Measurements from ENCODE around the gene FAM174C. TPM values are rescaled to one million over a fixed set of nuclear protein-coding genes. Genes with fewer than 3 reads are reported as not detected.

FAM174C gene
- total and polyA plus RNA-seq, 8 donors = 6.2 to 240 (median 78.1) TPM

DNA sequence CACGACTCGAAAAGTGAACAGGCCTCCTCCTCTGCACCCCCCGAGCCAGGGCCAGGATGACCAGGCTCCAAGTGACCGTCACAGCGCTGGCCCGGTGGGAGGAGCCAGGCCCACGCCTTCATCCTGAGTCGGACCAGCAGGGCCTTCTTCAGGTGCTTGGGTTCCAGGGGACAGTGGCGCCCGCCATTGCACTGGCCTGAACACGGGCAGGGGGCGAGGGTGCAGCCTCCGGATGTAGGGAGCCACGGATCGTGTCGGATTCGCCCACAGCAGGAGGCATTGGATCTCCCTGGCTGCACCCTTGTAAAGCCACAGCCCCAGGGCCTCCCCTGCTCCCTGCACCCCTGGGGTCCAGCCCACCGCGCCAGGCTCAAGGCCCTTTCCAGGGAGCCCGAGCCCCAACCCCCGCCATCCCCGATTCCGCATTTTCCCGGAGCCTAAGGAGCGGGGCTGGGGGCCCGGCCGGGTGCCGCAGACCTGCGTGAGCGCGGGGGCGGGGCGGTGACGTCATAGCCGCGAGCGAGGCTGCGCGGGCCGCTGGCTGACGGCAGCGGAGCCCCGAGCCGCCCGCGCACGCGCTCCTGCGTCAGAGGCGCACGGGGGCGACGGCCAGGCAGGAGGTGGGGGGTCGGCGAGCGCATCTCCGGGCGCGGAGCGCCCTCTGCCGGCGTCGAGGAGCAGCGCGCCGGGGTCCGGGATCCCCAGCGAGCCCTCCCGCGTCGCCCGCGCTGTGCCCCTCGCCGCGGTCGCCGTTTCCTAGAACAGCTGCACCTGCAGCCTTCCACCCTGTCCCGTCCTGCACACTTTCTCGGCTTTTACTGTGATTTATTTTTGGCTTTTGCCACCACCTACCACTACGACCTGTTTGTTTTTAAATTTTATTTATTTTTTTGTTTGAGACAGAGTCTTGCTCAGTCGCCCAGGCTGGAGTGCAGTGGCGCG, 35.3 kb upstream of the FAM174C start:
- peaks cover 0 to 7% (median 0%) of the 10 kb centered on the region in 4 donors for H3K36me3 ChIP-seq
- peak overlapping the region; percentile 76 to 92 (median 84) for H3K4me3 ChIP-seq
- H3K4me1 ChIP-seq = peaks cover 59 to 82% (median 82%) of the 10 kb centered on the region in 4 donors
- peaks cover 0 to 33% (median 11%) of the 10 kb centered on the region in 3 donors for H3K27me3 ChIP-seq
- DNase-seq = peak; percentile 85 to 98
- peak overlapping the region; percentile 75 to 100 (median 90) for H3K27ac ChIP-seq
- TF ChIP-seq EP300 (IDR thresholded peaks at IDR 0.05) = no peak
- TF ChIP-seq POLR2A (IDR thresholded peaks at IDR 0.05) = no peak
- TF ChIP-seq, protein P1, sequence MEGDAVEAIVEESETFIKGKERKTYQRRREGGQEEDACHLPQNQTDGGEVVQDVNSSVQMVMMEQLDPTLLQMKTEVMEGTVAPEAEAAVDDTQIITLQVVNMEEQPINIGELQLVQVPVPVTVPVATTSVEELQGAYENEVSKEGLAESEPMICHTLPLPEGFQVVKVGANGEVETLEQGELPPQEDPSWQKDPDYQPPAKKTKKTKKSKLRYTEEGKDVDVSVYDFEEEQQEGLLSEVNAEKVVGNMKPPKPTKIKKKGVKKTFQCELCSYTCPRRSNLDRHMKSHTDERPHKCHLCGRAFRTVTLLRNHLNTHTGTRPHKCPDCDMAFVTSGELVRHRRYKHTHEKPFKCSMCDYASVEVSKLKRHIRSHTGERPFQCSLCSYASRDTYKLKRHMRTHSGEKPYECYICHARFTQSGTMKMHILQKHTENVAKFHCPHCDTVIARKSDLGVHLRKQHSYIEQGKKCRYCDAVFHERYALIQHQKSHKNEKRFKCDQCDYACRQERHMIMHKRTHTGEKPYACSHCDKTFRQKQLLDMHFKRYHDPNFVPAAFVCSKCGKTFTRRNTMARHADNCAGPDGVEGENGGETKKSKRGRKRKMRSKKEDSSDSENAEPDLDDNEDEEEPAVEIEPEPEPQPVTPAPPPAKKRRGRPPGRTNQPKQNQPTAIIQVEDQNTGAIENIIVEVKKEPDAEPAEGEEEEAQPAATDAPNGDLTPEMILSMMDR (IDR thresholded peaks at IDR 0.05) = peak in 5 of 7 experiments; percentile 30 to 96 (median 86)
- peak in 2 of 3 donors; percentile 27 to 62 for TF ChIP-seq POLR2AphosphoS5 (IDR thresholded peaks at IDR 0.05)
- intact Hi-C loops (cut with DNase I; ENCODE audit: low total_unique reads) = no loop called here
- WGBS, 5 donors = 10 to 15% (median 12%) methylated on average over 47 to 84 of the region's 84 CpGs
- H3K9me3 ChIP-seq = no peaks in the 10 kb centered on the region

DNA sequence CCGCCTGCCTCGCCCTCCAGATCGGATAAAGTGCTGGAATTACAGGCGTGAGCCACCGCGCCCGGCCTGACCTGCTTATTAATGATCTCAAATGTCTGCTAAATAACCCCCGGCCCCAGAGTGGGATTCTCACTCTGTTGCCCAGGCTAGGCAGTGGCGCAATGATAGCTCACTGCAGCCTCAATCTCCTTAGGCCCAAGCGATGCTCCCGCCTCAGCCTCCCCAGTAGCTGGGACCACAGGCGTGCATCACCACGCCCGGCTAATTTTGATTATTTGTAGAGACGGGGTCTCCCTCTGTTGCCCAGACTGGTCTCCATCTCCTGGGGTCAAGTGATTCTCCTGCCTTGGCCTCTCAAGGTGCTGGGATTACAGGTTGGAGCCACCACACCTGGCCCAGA, 34.4 kb upstream of the FAM174C start:
- H3K9me3 ChIP-seq = no peaks in the 10 kb centered on the region
- H3K36me3 ChIP-seq = peaks cover 0 to 5% (median 0%) of the 10 kb centered on the region in 4 donors
- WGBS, 5 donors = 39 to 68% (median 52%) methylated on average over 12 to 15 of the region's 15 CpGs
- H3K27me3 ChIP-seq = peaks cover 0 to 25% (median 11%) of the 10 kb centered on the region in 3 donors
- H3K4me1 ChIP-seq = peaks cover 68 to 91% (median 90%) of the 10 kb centered on the region in 4 donors
- intact Hi-C loops (cut with DNase I; ENCODE audit: low total_unique reads) = no loop called here
- peak overlapping the region in 4 of 5 donors; percentile 81 to 100 (median 95) for H3K27ac ChIP-seq
- peak overlapping the region; percentile 76 to 92 (median 84) for H3K4me3 ChIP-seq
- no peak for TF ChIP-seq EP300 (IDR thresholded peaks at IDR 0.05)
- TF ChIP-seq POLR2AphosphoS5 (IDR thresholded peaks at IDR 0.05) = no peak
- TF ChIP-seq, protein P1 (IDR thresholded peaks at IDR 0.05) = no peak
- no peak for TF ChIP-seq POLR2A (IDR thresholded peaks at IDR 0.05)
- DNase-seq = peak in 1 of 2 donors; percentile 51

DNA sequence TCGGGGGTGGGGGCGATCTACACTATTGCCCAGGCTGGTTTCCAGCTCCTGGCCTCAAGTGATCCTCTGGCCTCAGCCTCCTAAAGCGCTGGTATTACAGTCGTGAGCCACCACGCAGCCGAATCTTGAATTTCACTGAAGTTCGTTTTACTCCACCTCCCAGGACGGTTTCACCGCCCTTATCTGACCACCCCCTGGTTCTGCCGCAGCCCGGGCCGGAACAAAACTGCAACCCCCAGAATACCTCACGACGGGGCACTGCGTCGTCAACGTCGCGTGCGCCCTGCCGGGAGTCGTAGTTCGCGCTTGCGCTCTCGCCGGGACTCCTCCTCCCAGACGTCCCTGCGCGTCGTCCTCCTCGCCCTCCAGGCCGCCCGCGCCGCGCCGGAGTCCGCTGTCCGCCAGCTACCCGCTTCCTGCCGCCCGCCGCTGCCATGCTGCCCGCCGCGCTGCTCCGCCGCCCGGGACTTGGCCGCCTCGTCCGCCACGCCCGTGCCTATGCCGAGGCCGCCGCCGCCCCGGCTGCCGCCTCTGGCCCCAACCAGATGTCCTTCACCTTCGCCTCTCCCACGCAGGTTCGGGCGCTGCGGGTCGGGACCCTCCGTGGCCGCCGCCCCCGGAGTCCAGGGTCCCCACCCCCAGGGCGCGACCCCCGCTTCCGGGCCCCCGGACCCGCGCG, 33.8 kb upstream of the FAM174C start, which contains the start of gene ATP5F1D:
ATP5F1D (plus strand) TSS at position 335 of the 679 bp plus-strand sequence; CDS start at position 435, 100 bp downstream.
- DNase-seq = peak; percentile 96 to 98
- intact Hi-C loops (cut with DNase I; ENCODE audit: low total_unique reads) = no loop called here
- Histone ChIP-seq H3K27me3 (peaks cover 0 to 19% (median 9%) of the 10 kb centered on the region in 3 donors), H3K36me3 (peaks cover 0 to 5% (median 0%) of the 10 kb centered on the region in 4 donors), H3K4me1 (peaks cover 69 to 91% (median 91%) of the 10 kb centered on the region in 4 donors), H3K9me3 (no peaks in the 10 kb centered on the region), H3K27ac (peak within 1 kb of the TSS; percentile 90 to 100 (median 95)), H3K4me3 (peak within 1 kb of the TSS; percentile 76 to 92 (median 84))
- 0 to 1% (median 1%) methylated on average over 16 to 77 of the region's 79 CpGs for WGBS, 5 donors
- TF ChIP-seq EP300 (IDR thresholded peaks at IDR 0.05) (no peak), POLR2AphosphoS5 (IDR thresholded peaks at IDR 0.05) (peak; percentile 82 to 96 (median 85))

DNA sequence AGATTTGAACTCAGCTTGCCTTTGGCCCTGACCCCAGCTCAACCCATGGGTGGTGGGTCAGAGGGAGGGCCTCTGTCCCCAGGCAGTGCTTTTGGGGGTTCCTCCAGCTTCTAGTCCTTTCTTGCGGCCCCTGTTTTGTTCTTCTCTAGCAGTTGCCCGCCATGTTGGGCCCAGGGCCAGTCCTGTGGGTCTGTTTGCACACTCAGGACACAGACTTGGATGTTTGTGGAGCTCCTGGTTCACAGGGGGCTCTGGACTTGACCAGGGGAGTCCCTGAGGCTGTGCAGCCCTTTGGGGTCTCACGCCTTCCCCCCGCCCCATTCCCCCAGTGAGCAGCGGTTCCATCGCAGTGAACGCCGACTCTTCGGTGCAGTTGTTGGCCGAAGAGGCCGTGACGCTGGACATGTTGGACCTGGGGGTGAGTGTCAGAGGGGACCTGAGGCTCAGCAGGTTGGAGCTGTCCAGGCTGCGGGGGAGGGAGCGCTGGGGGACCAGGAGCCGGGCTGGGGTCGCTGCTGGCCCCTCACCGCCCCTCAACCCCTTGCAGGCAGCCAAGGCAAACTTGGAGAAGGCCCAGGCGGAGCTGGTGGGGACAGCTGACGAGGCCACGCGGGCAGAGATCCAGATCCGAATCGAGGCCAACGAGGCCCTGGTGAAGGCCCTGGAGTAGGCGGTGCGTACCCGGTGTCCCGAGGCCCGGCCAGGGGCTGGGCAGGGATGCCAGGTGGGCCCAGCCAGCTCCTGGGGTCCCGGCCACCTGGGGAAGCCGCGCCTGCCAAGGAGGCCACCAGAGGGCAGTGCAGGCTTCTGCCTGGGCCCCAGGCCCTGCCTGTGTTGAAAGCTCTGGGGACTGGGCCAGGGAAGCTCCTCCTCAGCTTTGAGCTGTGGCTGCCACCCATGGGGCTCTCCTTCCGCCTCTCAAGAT, 31.3 kb upstream of the FAM174C start:
- peak overlapping the region in 3 of 4 donors; percentile 12 to 84 (median 28) for H3K4me3 ChIP-seq
- no peaks in the 10 kb centered on the region for H3K27me3 ChIP-seq
- intact Hi-C loops (cut with DNase I; ENCODE audit: low total_unique reads) = loop anchor here (2.0 kb wide), 1 partner anchor 23 kb away; no protein-coding TSS in a partner anchor
- H3K4me1 ChIP-seq = peaks cover 66 to 87% (median 85%) of the 10 kb centered on the region in 4 donors
- H3K27ac ChIP-seq = peak overlapping the region; percentile 80 to 100 (median 95)
- WGBS, 5 donors = 35 to 55% (median 41%) methylated on average over 17 to 33 of the region's 33 CpGs
- H3K9me3 ChIP-seq = no peaks in the 10 kb centered on the region
- peaks cover 0 to 5% (median 0%) of the 10 kb centered on the region in 4 donors for H3K36me3 ChIP-seq
- no peak for TF ChIP-seq EP300 (IDR thresholded peaks at IDR 0.05)
- no peak for TF ChIP-seq POLR2A (IDR thresholded peaks at IDR 0.05)
- TF ChIP-seq, protein P1 (IDR thresholded peaks at IDR 0.05) = peak in 6 of 7 experiments; percentile 19 to 97 (median 94)
- TF ChIP-seq POLR2AphosphoS5 (IDR thresholded peaks at IDR 0.05) = peak in 2 of 3 donors; percentile 44 to 77
- DNase-seq = peak; percentile 91 to 95
